ENCODE measurements around the gene TMEM114. TPM values are rescaled to one million over a fixed set of nuclear protein-coding genes. Genes with fewer than 3 reads are reported as not detected.
"Not testable (repeated sequence)": the region's sequence is repeated elsewhere in the genome, so short reads cannot be mapped to it uniquely, and the experiment has no call there.

The TMEM114 gene
- total RNA-seq, 3 donors from 2014 or later, result not detected

GRCh38 chr16:8571061-8571596, 19.2 kb downstream of the TMEM114 start:
- intact Hi-C loops (cut with DNase I; ENCODE audit: low total_unique reads), result no loop called here
- H3K27ac ChIP-seq, result peak overlapping the region; percentile 40 to 43
- no peak for TF ChIP-seq CTCF (IDR thresholded peaks at IDR 0.05)
- TF ChIP-seq POLR2AphosphoS5 (IDR thresholded peaks at IDR 0.05), result no peak
- TF ChIP-seq POLR2A (IDR thresholded peaks at IDR 0.05), result no peak

DNA sequence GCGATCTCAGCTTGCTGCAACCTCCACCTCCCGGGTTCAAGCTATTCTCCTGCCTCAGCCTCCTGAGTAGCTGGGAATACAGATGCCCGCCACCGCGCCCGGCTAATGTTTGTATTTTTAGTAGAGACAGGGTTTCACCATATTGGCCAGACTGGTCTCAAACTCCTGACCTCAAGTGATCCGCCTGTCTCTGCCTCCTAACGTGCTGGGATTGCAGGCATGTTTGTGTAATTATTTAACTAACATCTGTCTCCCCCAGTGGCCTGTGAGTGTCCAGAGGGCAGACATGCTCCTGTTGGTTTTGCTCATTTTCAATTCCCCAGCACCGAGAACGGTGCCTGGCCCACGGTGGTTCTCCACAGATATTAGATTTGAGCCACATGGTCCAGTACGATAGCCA, 19.9 kb downstream of the TMEM114 start:
- intact Hi-C loops (cut with DNase I; ENCODE audit: low total_unique reads), result not testable (repeated sequence)

More at GRCh38 chr16:8571061-8571596, 19.2 kb downstream of the TMEM114 start:
- no peak for DNase-seq (ENCODE audit: low spot score in 2 of 2)
- Histone ChIP-seq H3K27me3 (peaks cover 0 to 7% of the 10 kb centered on the region in 2 donors), H3K36me3 (no peaks in the 10 kb centered on the region), H3K4me1 (no peaks in the 10 kb centered on the region), H3K4me3 (no peak overlapping the region), H3K9me3 (no peaks in the 10 kb centered on the region)

DNA sequence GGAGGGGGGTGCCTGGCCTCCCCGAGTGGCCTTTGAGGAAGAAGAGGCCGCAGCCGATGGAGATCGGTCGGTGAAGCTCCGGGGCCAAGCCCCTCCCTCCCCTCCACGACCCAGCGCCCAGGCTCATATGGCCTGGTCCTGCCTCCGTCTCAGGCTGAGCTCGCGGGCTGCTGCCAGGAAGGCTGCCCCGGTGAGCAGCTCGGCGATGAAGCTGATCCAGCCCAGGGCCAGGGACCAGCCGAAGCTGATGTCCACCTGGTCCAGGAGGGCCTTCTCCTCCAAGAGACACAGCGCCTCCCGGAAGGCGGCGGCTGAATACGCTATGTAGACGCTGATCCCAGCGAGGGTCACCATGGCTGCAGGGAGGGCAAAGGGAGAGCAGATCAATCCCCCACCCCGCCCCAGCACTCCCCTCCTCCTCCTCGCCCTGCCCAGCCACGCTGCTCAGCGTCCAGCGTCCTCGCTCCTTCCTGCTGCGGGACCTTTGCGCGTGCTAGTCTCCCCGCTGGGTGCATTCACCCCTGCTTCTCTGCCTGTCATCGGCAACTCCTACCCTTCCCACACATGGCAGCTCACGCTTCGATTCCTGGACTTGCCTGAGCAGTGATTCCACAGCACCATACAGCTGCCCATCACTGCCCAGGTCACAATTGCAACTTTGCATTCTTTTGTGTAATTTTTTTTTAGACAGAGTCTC, 20.5 kb downstream of the TMEM114 start:
- DNase-seq (ENCODE audit: low spot score in 2 of 2), result no peak
- Histone ChIP-seq H3K36me3 (no peaks in the 10 kb centered on the region), H3K9me3 (no peaks in the 10 kb centered on the region), H3K4me1 (no peaks in the 10 kb centered on the region), H3K27me3 (peaks cover 0 to 3% of the 10 kb centered on the region in 2 donors), H3K27ac (no peak overlapping the region), H3K4me3 (no peak overlapping the region)
- TF ChIP-seq POLR2A (IDR thresholded peaks at IDR 0.05) (no peak), POLR2AphosphoS5 (IDR thresholded peaks at IDR 0.05) (no peak), CTCF (IDR thresholded peaks at IDR 0.05) (no peak)
- intact Hi-C loops (cut with DNase I; ENCODE audit: low total_unique reads), result no loop called here

More for the DNA sequence above, 19.9 kb downstream of the TMEM114 start:
- H3K4me1 ChIP-seq; H3K27me3 ChIP-seq; H3K4me3 ChIP-seq; H3K36me3 ChIP-seq; H3K9me3 ChIP-seq; DNase-seq (ENCODE audit: low spot score in 2 of 2): not testable (repeated sequence)
- peak overlapping the region in 1 of 2 donors; percentile 12 for H3K27ac ChIP-seq

DNA sequence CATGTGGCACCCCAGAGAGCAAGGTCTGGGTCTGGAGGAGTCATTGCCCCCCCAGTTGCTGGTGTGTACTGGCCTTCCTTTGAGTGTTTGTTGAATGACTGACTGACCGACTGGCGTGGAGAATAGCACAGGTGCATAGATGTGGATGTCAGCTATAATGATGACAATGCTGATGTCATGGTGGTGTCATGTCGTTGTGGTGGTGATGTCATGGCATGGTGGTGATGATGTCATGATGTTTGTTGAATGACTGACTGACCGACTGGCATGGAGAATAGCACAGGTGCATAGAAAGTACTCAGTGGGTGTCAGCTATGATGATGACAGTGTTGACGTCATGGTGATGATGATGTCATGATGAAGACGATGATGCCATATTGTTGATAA, 22.1 kb downstream of the TMEM114 start:
- H3K27me3 ChIP-seq, result no peaks in the 10 kb centered on the region
- no peak for TF ChIP-seq POLR2AphosphoS5 (IDR thresholded peaks at IDR 0.05)
- no peak for TF ChIP-seq CTCF (IDR thresholded peaks at IDR 0.05)
- TF ChIP-seq POLR2A (IDR thresholded peaks at IDR 0.05), result no peak
- no peak overlapping the region for H3K27ac ChIP-seq
- intact Hi-C loops (cut with DNase I; ENCODE audit: low total_unique reads), result no loop called here
- H3K9me3 ChIP-seq, result no peaks in the 10 kb centered on the region
- no peak for DNase-seq (ENCODE audit: low spot score in 2 of 2)
- H3K4me3 ChIP-seq, result no peak overlapping the region
- no peaks in the 10 kb centered on the region for H3K4me1 ChIP-seq
- H3K36me3 ChIP-seq, result no peaks in the 10 kb centered on the region

GRCh38 chr16:8567355-8568230, 22.7 kb downstream of the TMEM114 start:
- Histone ChIP-seq H3K27ac (no peak overlapping the region), H3K9me3 (no peaks in the 10 kb centered on the region), H3K4me3 (no peak overlapping the region), H3K36me3 (no peaks in the 10 kb centered on the region), H3K27me3 (no peaks in the 10 kb centered on the region), H3K4me1 (no peaks in the 10 kb centered on the region)
- intact Hi-C loops (cut with DNase I; ENCODE audit: low total_unique reads), result no loop called here
- DNase-seq (ENCODE audit: low spot score in 2 of 2), result peak; percentile 37 to 61
- TF ChIP-seq POLR2AphosphoS5 (IDR thresholded peaks at IDR 0.05) (no peak), CTCF (IDR thresholded peaks at IDR 0.05) (peak; percentile 91 to 98 (median 97)), POLR2A (IDR thresholded peaks at IDR 0.05) (no peak)
